HG03135 (cell line): ENCODE data around the gene APOF.
A peak's percentile ranks its signal among the peaks of the same experiment; 100 is the strongest.
"Not testable (repeated sequence)": the region's sequence is repeated elsewhere in the genome, so short reads cannot be mapped to it uniquely, and the experiment has no call there.

Experiments
- ATAC-seq: cut with Tn5 transposase; IDR thresholded peaks from one replicate; pipeline ENCODE4 v1.9.1; 2021; ENCODE audit warnings: mild to moderate bottlenecking, moderate library complexity; ENCODE audit not compliant: unreplicated experiment

The APOF gene, protein sequence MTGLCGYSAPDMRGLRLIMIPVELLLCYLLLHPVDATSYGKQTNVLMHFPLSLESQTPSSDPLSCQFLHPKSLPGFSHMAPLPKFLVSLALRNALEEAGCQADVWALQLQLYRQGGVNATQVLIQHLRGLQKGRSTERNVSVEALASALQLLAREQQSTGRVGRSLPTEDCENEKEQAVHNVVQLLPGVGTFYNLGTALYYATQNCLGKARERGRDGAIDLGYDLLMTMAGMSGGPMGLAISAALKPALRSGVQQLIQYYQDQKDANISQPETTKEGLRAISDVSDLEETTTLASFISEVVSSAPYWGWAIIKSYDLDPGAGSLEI

DNA sequence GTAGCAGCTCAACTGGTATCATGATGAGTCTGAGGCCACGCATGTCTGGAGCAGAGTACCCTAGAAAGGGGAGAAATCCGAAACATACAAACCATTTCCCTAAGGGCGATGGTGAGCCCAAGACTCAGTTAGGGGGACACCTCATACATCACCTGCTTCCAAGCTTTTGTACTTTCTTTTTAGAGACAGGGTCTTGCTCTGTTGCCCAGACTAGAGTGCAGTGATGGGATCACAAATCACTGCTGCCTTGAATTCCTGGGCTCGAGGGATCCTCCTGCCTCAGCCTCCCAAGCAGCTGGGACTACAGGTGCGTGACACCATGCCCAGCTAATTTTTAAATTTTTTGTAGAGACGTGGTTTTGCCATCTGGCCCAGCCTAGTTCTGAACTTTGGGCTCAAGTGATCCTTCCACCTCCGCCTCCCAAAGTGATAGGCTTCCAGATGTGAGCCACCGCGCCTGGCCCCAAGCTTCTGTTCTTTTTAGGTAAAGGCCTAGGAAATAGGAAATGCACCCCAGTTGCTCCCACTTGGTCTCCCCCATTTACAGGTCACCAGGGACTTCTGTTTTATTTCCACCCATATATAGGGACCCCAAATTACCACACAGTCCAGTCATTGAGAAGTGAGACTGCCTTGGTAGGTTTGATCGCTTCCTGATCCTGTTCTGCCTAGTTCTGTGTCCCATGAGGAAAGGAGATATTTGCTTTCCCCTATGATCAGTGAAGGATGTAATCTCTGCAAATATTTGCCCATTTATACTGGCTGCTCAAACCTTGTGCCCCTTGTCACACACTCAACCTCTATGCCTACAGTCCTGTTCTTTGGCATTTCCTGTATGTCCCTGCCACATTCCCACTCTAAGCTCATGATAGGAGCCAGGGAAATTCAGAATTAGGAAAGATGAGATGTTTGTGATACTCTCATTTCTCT is at the start of gene APOF:
APOF (minus strand) TSS at position 728 of the 930 bp plus-strand sequence; CDS start at position 616, 112 bp downstream.
- no peak for ATAC-seq

DNA sequence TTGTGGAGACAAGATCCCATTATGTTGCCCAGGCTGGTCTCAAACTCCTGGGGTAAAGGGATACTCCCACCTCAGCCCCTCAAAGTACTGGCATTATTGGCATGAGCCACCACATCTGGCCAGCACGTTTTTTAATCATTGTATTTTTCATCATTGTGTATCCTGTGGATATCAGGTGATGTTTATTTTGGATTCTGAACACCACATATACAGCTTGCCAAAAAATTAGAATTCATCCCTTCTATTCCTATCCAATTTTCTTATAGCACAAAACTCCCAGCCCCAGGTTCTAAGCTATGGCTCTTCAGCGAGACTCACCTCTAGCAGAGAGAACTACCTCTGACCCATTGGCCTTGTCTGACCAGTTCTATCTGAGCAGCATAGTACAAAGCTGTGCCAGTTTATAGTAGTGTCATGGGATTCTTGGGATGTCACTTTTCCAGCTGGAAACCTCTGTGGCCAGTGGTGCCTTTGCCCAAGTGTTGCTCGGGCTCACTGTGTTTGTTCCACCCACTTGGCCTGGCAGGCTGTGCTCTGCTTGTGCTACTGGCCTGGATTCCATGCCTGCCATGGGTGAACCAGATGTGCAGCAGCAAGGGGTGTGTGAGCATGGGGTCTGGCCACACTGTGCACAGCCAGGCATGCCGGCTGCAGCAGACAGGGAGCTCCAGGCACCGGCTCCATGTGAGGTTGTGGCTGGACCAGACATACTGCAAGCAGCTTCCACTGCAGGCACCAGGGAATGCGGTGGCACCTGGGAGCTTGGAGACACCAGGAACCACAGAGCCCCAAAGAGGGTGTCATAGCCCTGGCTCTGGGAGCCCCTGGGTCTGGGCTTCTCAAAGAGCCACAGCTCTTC is 49.4 kb upstream of the APOF start:
- no peak for ATAC-seq

DNA sequence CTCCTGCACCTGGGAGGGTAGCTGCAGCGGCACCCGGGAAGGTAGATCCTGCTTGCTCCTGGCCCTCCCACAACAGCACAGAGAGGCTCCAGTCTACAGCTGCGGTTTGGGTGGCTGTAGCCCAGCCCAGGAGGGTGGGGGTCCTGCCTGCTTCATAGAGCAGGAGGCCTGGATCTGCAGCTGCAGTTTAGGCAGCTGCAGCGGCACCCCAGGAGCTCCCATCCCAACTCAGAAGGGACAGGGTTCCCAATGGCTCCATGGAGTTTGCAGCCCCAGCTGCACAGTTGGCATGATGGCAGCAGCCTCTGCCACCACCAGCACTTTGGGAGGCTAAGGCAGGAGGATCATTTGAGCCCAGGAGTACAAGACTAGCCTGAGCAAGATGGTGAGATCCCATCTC is 48.1 kb upstream of the APOF start:
- no peak for ATAC-seq

DNA sequence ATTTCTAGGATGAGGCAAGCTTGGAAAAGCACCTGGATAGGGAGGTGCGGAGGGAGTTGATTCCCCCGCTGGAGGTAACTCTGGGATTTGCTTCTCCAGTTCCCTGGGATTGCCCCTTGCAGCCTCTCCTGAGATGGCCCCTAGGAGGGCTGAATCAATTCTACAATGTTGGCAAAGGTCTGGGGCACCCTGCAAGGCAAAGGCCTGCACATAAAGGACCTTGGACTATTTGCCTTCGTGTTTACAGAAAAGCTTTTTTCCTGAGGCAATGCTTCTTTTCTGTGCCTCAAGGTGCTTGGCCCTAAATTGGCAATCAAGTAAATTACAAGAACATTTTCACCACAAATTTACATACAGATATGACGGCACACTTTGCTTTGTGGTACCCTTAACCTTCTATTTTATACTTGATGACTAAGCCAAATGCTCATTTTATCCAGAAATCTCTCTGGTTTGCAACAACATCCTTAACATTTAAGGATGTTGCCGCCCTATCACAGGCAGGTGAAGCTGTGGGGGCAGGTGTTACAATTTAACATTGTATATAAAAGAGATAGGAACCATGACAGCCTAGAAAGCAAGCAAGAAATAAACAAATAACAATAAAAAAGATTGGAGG is 46.3 kb upstream of the APOF start:
- ATAC-seq, result no peak

DNA sequence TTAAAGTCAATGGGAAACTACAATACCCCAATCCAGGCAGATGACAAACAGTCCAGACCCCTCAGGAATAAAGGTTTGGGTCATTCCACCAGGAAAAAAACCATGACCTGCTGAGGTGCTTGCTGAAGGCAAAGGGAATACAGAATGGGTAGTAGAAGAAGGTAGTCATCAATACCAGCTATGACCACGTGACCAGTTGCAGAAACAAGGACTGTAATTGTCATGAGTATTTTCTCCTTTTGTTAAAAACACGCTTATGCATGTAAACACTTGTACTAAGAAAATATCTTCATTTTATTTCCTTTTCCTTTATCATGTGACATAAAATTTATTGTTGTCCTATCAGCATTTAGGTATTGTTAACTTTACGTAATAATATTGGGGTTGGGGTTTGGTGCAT is 41.6 kb upstream of the APOF start:
- not testable (repeated sequence) for ATAC-seq

DNA sequence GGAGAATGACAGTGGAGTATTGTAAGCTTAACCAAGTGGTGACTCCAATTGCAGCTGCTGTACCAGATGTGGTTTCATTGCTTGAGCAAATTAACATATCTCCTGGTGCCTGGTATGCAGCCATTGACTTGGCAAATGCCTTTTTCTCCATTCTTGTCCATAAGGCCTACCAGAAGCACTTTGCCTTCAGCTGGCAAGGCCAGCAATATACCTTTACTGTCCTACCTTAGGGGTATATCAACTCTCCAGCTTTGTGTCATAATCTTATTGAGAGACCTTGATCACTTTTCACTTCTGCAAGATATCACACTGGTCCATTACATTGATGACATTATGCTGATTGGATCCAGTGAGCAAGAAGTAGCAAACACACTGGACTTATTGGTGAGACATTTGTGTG is 39.0 kb upstream of the APOF start:
- not testable (repeated sequence) for ATAC-seq

DNA sequence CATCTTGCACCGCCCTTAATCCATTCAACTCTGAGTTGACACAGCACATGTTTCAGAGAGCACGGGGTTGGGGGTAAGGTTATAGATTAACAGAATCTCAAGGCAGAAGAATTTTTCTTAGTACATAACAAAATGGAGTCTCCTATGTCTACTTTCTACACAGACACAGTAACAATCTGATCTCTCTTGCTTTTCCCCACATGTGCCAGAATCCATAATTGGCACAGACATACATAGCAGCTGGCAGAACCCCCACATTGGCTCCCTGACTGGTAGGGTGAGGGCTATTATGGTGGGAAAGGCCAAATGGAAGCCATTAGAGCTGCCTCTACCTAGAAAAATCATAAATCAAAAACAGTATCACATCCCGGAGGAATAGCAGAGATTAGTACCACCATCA is 38.5 kb upstream of the APOF start:
- ATAC-seq, result not testable (repeated sequence)

DNA sequence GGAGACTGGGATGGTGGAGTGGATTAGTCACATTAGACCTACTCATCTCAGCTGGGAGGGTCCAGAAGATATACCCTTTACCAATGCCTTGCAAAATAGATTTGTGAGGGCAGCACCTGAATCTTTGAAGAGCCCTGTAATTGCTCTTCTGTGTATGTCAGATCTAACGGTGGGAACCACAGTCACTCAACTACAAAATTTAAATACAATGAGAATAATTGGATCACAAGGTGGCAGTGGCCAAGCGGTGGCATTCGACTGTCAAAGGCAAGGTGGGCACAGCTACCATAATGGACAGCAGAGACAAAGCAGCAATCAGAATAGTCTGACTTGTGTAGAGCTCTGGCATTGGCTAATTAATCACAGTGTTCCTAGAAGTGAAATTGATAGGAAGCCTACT is 36.8 kb upstream of the APOF start:
- not testable (repeated sequence) for ATAC-seq

DNA sequence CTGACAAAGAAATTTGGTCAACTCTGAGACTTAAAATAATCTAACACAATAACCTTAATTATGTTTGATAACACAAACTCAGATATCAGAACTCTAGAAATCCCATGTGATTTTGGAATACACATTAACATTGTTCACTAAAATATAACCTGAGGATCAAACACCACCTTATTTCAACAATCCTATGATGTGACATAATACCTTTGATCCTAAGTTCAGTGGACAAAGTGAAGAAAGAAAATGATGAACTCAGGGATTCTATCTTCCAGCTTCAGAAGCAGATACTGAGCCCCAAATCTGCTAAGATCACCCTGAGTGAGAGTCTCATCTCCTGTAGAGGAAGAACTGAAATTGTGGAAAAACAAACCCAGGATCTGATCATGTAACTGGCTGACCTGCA is 35.7 kb upstream of the APOF start:
- ATAC-seq, result no peak

DNA sequence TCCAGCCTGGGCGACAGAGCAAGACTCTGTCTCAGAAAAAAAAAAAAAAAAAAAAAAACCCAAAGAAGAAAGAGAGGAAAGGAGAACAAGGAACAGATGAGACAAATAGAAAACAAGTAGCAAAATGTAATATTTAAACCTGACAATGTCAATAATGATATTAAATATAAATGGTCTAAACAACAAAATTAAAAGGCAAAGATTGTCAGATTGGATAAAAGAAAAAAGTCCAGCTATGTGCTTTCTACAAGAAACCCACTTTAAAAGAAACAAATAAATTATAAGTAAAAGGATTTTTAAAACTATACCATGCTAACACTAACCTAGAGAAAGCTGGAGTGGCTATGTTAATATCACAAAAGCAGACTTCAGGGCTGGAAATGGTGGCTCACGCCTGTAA is 29.7 kb upstream of the APOF start:
- ATAC-seq, result no peak

DNA sequence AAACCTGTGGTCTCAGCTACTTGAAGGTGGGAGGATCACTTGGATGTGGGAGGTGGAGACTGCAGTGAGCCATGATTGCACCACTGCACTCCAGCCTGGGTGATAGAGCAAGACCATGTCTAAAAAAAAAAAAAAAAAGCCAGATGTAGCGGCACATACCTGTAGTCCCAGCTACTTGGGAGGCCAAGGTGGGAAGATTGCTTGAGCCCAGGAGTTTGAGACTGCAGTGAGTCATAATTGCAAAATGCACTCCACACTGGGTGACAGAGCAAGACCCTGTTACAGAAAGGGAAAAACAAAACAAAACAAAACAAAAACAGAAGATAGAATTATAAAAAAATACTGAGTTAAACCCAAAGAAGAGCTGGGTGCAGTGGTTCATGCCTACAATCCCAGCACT is 29.1 kb upstream of the APOF start:
- ATAC-seq, result no peak

DNA sequence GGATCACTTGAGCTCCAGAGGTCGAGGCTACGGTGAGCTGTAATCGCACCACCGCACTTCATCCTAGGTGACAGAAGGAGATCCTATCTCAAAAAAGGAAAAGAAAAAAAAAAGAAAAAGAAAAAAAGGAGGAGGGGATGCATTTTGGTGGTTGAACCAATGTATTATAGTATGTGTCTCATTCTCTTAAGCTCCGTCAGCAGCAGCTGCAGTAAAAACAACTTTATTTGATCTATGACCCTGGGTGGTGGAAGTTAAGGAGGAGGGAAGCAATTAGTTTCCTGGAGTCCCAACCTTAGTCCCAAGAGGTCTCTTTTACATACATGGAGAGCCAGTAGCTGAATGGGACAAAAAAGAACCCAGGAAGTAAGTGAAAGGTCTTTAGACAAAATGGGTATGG is 26.8 kb upstream of the APOF start:
- ATAC-seq, result no peak

DNA sequence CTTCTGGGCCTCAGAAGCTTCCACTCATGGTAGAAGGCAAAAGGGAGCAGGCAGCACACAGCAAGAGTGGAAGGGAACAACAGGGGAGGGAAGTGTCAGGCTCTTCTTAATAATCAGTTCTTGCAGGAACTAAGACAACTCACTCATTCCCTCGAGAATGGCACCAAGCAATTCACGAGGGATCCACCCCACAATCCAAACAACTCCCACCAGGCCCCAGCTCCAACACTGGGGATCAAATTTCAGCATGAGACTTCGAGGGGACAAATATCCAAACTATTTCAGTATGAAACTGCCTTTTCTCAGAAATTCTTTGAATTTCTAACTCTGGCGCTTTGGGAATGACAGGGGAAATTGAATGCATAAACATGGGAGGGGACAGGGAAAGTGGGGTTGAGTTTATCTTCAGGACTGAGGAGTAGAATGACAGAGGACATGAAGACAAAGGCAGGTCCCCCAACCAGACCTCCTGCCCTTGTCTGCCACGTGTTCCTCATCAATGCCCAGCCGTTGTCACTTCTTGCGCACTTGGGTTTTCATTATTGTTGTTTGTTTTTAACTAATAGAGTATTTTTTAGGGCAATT is 24.6 kb upstream of the APOF start:
- ATAC-seq, result no peak

DNA sequence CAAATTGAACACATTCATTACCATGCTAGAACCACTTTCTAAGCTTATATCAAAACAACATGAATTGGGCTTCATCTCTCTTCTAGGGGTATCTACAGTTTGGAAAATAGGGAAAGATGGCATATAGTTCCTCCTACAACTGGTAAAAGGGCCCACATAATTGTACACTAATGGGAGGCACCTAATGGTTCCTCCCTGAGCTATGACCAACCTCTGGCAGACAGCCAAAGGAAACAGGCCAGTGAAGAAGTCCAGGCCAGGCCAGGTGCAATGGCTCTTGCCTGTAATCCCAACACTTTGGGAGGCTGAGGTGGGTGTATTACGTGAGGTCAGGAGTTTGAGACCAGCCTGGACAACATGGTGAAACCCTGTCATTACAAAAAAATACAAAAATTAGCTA is 23.2 kb upstream of the APOF start:
- no peak for ATAC-seq

DNA sequence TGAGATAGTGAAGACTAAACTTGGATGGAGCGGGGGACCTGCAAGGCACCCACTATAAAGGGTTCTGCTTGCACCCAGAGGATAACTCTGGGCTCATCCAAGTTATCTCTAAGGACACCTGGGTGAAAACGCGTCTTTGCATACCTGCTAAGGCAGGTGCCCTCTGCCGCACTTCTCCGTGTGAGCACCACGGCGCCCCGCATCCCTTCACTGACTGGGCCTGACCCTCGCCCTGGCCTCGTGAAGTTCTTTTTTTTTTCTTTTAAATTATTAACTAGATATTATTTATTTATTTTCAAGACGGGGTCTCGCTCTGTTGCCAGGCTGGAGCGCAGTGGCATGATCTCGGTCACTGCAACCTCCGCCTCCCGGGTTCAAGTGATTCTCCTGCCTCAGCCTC is 20.0 kb upstream of the APOF start:
- no peak for ATAC-seq

DNA sequence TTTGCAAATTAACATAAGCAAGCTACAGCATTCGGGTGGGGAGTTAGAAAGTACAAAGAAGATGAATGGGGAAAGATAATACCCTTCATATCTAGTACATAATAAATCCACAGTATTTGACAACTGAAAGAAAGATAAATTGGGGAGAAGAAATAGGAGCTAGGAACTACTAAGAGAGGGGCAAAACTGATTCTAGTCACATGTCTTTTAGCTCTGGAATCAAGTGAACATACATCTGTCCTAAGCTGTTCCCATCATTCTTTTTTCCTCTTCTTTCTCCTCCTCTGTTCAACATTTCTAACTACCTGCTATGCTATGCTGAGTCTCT is 15.3 kb upstream of the APOF start:
- ATAC-seq, result no peak

DNA sequence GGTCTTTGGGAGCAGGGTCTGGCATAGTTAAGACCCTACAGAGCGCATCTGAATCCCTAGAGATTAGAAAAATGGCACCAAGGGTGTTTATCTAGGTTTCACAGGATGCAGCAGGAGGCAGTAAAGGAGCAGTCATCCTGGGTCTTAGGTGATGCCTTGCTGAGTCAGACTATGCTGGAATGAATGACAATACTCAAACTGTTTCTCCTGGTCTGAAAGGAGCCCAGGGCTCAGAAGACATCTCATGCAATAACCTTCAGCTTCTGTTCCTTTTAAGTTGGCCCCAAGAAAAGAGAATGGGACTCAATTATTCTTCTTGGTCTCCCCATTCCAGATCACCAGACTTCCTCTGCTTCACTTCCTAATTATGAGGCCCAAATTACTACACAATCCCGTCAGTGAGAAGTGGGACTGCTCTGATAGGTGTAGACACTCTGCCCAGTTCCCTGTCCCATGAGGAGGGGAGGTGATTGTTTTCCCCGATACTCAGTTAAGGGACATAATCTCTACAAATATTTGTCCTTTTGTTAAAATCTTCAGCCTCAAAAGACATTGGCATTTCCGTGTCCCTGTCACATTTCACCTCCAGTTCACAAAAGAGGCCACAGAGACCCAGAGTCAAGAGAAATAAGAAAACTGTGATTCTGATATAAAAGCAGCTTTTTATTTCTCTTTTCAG is 14.8 kb upstream of the APOF start:
- ATAC-seq, result no peak

DNA sequence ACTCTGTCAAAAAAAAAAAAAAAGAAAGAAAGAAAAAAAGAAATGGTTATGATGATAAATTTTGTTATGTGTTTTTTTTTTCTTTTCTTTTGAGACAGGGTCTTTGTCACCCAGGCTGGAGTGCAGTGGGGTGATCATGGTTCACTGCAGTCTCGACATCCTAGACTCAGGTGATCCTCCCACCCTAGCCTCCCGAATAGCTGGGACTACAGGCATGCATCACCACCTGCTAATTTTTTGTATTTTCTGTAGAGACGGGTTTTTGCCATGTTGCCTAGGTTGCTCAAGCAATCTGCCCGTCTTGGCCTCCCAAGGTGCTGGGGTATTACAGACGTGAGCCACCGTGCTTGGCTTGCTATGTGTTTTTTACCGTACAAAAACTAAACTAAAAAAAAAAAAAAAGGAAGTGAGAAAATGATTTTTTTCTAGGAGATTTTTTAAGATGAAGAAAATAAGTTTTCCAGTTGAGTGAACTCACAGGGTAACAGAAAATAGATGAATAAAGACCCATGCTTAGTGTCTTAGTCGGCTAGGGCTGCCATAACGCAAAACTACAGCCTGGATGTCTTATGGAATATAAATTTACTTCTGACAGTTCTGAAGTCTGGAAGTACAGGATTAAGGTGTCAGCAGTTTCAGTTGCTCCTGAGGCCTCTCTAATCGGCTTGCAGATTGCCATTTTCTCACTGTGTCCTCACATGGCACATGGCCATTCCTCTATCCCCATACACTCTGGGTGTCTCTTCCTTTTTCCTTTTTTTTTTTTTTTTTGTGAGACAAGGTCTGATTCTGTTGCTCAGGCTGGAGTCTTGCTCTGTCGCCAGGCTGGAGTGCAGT is 13.2 kb upstream of the APOF start:
- ATAC-seq, result peak; percentile 71
